ENCODE results near the gene CTSF.
A peak's percentile ranks its signal among the peaks of the same experiment; 100 is the strongest.

Gene CTSF

GRCh38 chr11:66548774-66549630, 19.4 kb downstream of the CTSF start:
- DNase-seq = no peak
- Histone ChIP-seq H3K4me3 (ENCODE audit: low read depth, low read length) (no peak overlapping the region), H3K27ac (no peak overlapping the region), H3K27me3 (replicated peaks) (no peaks in the 10 kb centered on the region), H3K36me3 (replicated peaks) (no peaks in the 10 kb centered on the region)
- in situ Hi-C loops (cut with HindIII; ENCODE audit: low pct_ligation_motif_present, low sequenced_read_pairs) = no loop called here
- no peak for TF ChIP-seq CTCF (IDR thresholded peaks at IDR 0.05; ENCODE audit: low read depth, low read length, missing control alignments)

DNA sequence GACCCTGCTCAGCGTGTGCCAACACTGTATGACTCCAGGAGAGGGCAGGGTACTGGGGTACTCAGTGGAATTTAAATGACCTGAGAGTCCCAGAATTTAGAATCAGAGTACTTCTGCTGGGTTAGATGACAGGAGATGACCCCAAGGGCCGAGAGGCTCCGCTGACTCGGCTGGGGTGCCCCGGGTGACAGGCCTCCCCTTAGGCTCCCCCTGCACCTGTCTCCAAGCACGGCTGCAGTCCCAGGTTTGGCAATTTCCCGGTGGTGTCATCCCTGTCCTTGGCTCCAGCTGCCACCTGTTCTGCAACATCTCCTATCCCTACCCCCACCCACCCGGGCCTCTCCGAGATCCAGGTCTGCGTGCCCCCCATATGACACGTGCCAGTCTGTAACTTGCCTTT, 20.4 kb downstream of the CTSF start:
- Histone ChIP-seq H3K27me3 (replicated peaks) (no peaks in the 10 kb centered on the region), H3K27ac (no peak overlapping the region), H3K36me3 (replicated peaks) (no peaks in the 10 kb centered on the region), H3K4me3 (ENCODE audit: low read depth, low read length) (no peak overlapping the region)
- no peak for DNase-seq
- TF ChIP-seq CTCF (IDR thresholded peaks at IDR 0.05; ENCODE audit: low read depth, low read length, missing control alignments) = no peak
- in situ Hi-C loops (cut with HindIII; ENCODE audit: low pct_ligation_motif_present, low sequenced_read_pairs) = no loop called here

- in situ Hi-C loops (cut with HindIII; ENCODE audit: low pct_ligation_motif_present, low sequenced_read_pairs) = no loop called here
- H3K36me3 ChIP-seq (replicated peaks) = no peaks in the 10 kb centered on the region
- H3K27me3 ChIP-seq (replicated peaks) = no peaks in the 10 kb centered on the region
- H3K4me3 ChIP-seq (ENCODE audit: low read depth, low read length) = no peak overlapping the region
- DNase-seq = no peak
- no peak overlapping the region for H3K27ac ChIP-seq
- TF ChIP-seq CTCF (IDR thresholded peaks at IDR 0.05; ENCODE audit: low read depth, low read length, missing control alignments) = no peak
Observed at GRCh38 chr11:66547662-66548009, 20.8 kb downstream of the CTSF start.

DNA sequence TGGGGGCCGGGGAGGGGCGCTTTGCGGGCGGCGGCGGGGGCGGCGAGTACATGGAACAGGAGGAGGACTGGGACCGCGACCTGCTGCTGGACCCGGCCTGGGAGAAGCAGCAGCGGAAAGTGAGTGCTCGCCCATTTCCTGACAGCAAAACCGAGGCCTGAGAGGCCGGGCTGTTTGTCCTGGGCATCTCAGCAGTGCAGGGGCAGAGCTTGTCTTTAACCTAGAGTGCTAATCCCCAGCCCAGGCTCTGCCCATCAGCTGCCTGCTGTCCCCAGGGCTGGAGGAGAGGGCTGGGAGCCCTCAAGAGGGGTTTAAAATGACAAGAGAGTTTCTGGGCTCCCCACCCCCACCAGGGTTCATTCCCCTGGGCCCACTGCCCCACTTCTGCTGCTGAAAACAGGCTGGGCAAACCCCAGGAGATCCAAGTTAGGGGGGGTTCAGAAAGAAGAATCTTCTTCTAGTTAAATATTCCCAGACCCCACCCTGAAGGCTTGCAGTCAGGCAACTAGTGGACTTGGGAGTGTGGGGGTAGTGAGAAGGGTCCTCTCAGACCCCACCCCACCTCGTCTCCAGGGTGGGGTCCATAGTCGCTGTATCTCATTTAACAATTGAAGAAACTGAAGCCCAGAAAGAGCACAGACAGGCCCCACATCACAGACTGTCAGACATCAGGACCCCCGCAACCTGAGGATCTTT, 21.3 kb downstream of the CTSF start:
- no peak overlapping the region for H3K27ac ChIP-seq
- in situ Hi-C loops (cut with HindIII; ENCODE audit: low pct_ligation_motif_present, low sequenced_read_pairs) = no loop called here

GRCh38 chr11:66546368-66546965, 21.9 kb downstream of the CTSF start, which contains the start of gene ACTN3:
Gene ACTN3 (plus strand): TSS chr11:66546903. CDS start chr11:66546938, 35 bp downstream.
- no peaks in the 10 kb centered on the region for H3K36me3 ChIP-seq (replicated peaks)
- in situ Hi-C loops (cut with HindIII; ENCODE audit: low pct_ligation_motif_present, low sequenced_read_pairs) = no loop called here
- no peak for DNase-seq
- H3K4me3 ChIP-seq (ENCODE audit: low read depth, low read length) = peak within 1 kb of the TSS; percentile 70
- no peaks in the 10 kb centered on the region for H3K27me3 ChIP-seq (replicated peaks)
- peak within 1 kb of the TSS; percentile 48 for H3K27ac ChIP-seq
- no peak for TF ChIP-seq CTCF (IDR thresholded peaks at IDR 0.05; ENCODE audit: low read depth, low read length, missing control alignments)

More for the DNA sequence above, 21.3 kb downstream of the CTSF start:
- Histone ChIP-seq H3K4me3 (ENCODE audit: low read depth, low read length) (peak overlapping the region; percentile 70), H3K36me3 (replicated peaks) (no peaks in the 10 kb centered on the region), H3K27me3 (replicated peaks) (no peaks in the 10 kb centered on the region)
- no peak for DNase-seq
- no peak for TF ChIP-seq CTCF (IDR thresholded peaks at IDR 0.05; ENCODE audit: low read depth, low read length, missing control alignments)
